Heart left ventricle (tissue), 13 donors: Measurements from ENCODE around the gene RCBTB2.

Experiments
- CTCF ChIP-seq, 12 donors: fragments of 200-600 bp; sonication (generic) in 4 of 12; IDR thresholded peaks; one replicate each; pipeline versions ENCODE4 v1.5.0 to v1.8.0; 2018 to 2022; ENCODE audit warnings: antibody characterized with exemption in 12 of 12, mild to moderate bottlenecking in 5 of 12
- POLR2A ChIP-seq, 2 donors: fragments of 450-650 bp; IDR thresholded peaks; one replicate each; pipeline ENCODE4 v1.6.1; 2017; ENCODE audit warnings: antibody characterized with exemption in 2 of 2, mild to moderate bottlenecking in 2 of 2, moderate library complexity in 2 of 2
- donor health status: ischemic (EF 13 %, LVEDD 7.1; RV severe dilation, severe dysfunction).
- donor health status: DM: no; HTN: yes; CAD: no.
- donor health status: DM: no; HTN: no; CAD: no.
- donor health status: ischemic (EF 25% LVEDD 6.9; RV normal size, moderate dysfunction).
- donor health status: ischemic (EF 25% LVEDD 5.7; RV mildly dilated, moderate dysfunction).
- donor health status: ischemic (EF 35%, LVEDD 5.7; RV mildly dilated, moderate dysfunction).
- donor health status: nonischemic (EF 11% LVEDD 7.7; RV severe dilation, severe dysfunction).
- donor health status: DM: yes; HTN: yes; CAD: no.
- donor health status: PGD.
- donor health status: ischemic (EF 29% LVEDD 5.4; RV normal size, mild dysfunction).
- donor health status: nonischemic (EF 23%, LVEDD 6.1; RV moderate dilation, normal function).

DNA sequence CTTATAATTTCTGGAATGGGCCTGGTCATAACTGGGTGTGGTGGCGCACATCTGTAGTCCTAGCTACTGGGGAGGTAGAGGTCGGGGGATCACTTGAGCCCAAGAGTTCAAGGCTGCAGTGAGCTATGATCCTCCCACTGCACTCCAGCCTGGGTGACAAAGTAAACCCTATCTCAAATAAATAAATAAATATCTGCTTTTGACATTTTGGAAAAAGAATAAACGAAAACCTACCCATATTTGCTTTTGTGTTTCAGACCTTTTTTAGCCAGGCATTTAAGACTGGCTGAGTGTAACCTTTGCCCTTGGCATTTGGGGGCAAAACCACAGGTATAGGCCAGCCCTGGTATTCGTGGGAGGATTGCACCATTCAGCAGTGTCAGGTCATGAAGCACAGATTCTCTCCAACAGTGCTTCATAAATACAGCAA is 14.8 kb upstream of the RCBTB2 start:
- no peak for TF ChIP-seq CTCF (IDR thresholded peaks at IDR 0.05)
- TF ChIP-seq POLR2A (IDR thresholded peaks at IDR 0.05), result no peak
